ENCODE data around the gene ENTPD7. TPM values are rescaled to one million over a fixed set of nuclear protein-coding genes. Genes with fewer than 3 reads are reported as not detected.

Gene ENTPD7
- total RNA-seq, 1 experiment from 2014 or later: 7.4 TPM

DNA sequence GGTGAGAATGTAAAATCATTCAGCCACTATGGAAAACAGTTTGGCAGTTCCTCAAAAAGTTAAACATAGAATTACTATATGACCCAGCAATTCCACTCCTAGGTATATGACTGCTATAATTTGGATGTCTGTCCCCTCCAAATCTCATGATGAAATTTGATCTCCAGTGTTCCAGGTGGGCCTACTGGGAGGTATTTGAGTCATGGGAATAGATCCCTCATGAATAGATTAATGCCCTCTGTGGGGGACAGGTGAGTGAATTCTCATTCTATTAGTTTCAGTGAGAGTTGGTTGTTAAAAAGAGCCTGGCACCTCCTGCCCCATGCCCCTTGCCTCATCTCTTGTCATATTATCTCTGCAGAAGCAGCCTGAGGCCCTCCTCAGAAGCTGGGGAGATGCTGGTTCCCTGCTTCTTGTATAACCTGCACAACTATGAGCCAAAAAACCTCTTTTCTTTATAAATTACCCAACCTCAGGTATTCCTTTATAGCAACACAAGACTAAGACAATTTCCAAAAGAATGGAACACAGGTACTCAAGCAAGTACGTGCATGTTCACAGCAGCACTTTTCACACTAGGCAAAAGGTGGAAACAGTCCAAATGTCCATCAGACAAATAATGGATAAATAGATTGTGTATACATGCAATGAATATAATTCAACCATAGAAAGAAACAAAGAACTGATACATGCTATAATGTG, 30.2 kb upstream of the ENTPD7 start:
- intact Hi-C loops (cut with micrococcal nuclease; ENCODE audit: unreplicated experiment): no loop called here
- CTCF ChIA-PET: no interaction called here
- no peak for DNase-seq
- H3K27me3 Mint-ChIP-seq (ENCODE audit: unreplicated experiment): peaks cover 6% of the 10 kb centered on the region
- no TSS peak for BruUV-seq (replicated peaks)
- peaks cover 2% of the 10 kb centered on the region for H3K9me3 Mint-ChIP-seq (ENCODE audit: low read depth, unreplicated experiment)
- H3K4me1 Mint-ChIP-seq (ENCODE audit: low read depth, unreplicated experiment): no peaks in the 10 kb centered on the region
- H3K4me3 Mint-ChIP-seq (ENCODE audit: low read depth, unreplicated experiment): no peak overlapping the region
- TF ChIP-seq, protein P1, sequence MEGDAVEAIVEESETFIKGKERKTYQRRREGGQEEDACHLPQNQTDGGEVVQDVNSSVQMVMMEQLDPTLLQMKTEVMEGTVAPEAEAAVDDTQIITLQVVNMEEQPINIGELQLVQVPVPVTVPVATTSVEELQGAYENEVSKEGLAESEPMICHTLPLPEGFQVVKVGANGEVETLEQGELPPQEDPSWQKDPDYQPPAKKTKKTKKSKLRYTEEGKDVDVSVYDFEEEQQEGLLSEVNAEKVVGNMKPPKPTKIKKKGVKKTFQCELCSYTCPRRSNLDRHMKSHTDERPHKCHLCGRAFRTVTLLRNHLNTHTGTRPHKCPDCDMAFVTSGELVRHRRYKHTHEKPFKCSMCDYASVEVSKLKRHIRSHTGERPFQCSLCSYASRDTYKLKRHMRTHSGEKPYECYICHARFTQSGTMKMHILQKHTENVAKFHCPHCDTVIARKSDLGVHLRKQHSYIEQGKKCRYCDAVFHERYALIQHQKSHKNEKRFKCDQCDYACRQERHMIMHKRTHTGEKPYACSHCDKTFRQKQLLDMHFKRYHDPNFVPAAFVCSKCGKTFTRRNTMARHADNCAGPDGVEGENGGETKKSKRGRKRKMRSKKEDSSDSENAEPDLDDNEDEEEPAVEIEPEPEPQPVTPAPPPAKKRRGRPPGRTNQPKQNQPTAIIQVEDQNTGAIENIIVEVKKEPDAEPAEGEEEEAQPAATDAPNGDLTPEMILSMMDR (IDR thresholded peaks at IDR 0.05; ENCODE audit: unreplicated experiment): no peak
- H3K36me3 Mint-ChIP-seq (ENCODE audit: insufficient read depth, unreplicated experiment): no peaks in the 10 kb centered on the region
- no peak overlapping the region for H3K27ac Mint-ChIP-seq (ENCODE audit: unreplicated experiment)

DNA sequence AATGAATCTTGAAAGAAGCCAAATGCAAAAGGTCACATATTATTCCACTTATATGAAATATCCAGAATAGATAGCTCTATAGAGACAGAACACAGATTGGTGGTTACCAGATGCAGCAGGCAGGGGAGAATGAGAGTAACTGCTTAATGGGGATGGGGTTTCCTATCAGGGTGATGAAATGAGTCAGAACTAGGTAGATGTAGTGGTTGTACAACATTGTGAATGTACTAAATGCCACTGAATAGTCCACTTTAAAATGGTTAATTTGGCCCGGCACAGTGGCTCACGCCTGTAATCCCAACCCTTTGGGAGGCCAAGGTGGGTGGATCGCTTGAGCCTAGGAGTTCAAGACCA, 29.7 kb upstream of the ENTPD7 start:
- TF ChIP-seq, protein P1 (IDR thresholded peaks at IDR 0.05; ENCODE audit: unreplicated experiment): no peak
- BruUV-seq (replicated peaks): no TSS peak
- Mint-ChIP-seq H3K4me1 (ENCODE audit: low read depth, unreplicated experiment) (no peaks in the 10 kb centered on the region), H3K9me3 (ENCODE audit: low read depth, unreplicated experiment) (no peaks in the 10 kb centered on the region), H3K4me3 (ENCODE audit: low read depth, unreplicated experiment) (no peak overlapping the region), H3K27ac (ENCODE audit: unreplicated experiment) (no peak overlapping the region), H3K27me3 (ENCODE audit: unreplicated experiment) (peaks cover 11% of the 10 kb centered on the region), H3K36me3 (ENCODE audit: insufficient read depth, unreplicated experiment) (no peaks in the 10 kb centered on the region)
- intact Hi-C loops (cut with micrococcal nuclease; ENCODE audit: unreplicated experiment): no loop called here
- DNase-seq: no peak
- CTCF ChIA-PET: no interaction called here

DNA sequence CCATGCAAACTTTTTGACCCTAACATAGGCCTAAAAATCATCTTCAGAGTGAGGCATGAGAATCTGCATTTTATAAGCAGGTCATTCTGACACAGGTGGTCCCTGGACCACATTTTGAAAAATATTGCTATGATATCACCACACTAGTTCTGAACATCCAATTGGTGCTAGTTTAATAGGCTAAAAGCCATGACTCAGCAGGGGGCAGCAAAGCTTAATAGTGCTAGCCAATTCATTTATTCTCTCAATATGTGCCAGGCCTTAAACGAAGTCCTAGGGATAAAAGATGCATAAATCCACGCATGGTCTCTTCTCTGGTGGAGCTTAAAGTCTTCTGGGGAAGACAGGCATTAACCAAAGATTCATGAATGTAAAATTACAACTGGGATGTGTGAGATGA, 28.9 kb upstream of the ENTPD7 start:
- peak; percentile 24 for DNase-seq
- no peaks in the 10 kb centered on the region for H3K36me3 Mint-ChIP-seq (ENCODE audit: insufficient read depth, unreplicated experiment)
- H3K4me3 Mint-ChIP-seq (ENCODE audit: low read depth, unreplicated experiment): no peak overlapping the region
- no TSS peak for BruUV-seq (replicated peaks)
- no peaks in the 10 kb centered on the region for H3K4me1 Mint-ChIP-seq (ENCODE audit: low read depth, unreplicated experiment)
- H3K27ac Mint-ChIP-seq (ENCODE audit: unreplicated experiment): no peak overlapping the region
- H3K9me3 Mint-ChIP-seq (ENCODE audit: low read depth, unreplicated experiment): no peaks in the 10 kb centered on the region
- peaks cover 13% of the 10 kb centered on the region for H3K27me3 Mint-ChIP-seq (ENCODE audit: unreplicated experiment)
- CTCF ChIA-PET: no interaction called here
- TF ChIP-seq, protein P1 (IDR thresholded peaks at IDR 0.05; ENCODE audit: unreplicated experiment): no peak
- intact Hi-C loops (cut with micrococcal nuclease; ENCODE audit: unreplicated experiment): loop anchor here (1.0 to 5.0 kb wide), 3 partner anchors 54 to 81 kb away; no protein-coding TSS in a partner anchor

DNA sequence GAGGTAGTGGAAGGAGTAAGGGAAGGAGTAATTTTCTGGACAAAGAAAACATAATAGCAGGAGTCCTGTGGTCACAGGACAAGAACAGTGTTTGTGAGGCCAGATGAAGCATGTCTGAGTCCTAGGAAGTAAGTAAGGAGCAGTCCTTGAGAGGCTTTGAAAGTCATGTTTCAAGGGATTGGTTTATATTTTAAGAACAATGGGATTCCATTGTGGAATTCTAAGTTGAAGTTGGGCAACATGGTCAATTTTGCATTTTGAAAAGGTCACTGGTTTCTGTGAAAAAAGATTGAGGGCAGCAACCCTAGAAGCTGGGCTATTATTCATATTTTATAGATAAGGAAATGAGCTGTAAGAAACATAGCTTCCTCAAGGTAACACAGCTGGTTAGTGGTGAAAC, 28.3 kb upstream of the ENTPD7 start:
- H3K36me3 Mint-ChIP-seq (ENCODE audit: insufficient read depth, unreplicated experiment): no peaks in the 10 kb centered on the region
- H3K27ac Mint-ChIP-seq (ENCODE audit: unreplicated experiment): no peak overlapping the region
- DNase-seq: no peak
- intact Hi-C loops (cut with micrococcal nuclease; ENCODE audit: unreplicated experiment): loop anchor here (1.0 to 5.0 kb wide), 3 partner anchors 54 to 80 kb away; no protein-coding TSS in a partner anchor
- BruUV-seq (replicated peaks): no TSS peak
- peaks cover 15% of the 10 kb centered on the region for H3K27me3 Mint-ChIP-seq (ENCODE audit: unreplicated experiment)
- no peaks in the 10 kb centered on the region for H3K9me3 Mint-ChIP-seq (ENCODE audit: low read depth, unreplicated experiment)
- H3K4me3 Mint-ChIP-seq (ENCODE audit: low read depth, unreplicated experiment): no peak overlapping the region
- no peaks in the 10 kb centered on the region for H3K4me1 Mint-ChIP-seq (ENCODE audit: low read depth, unreplicated experiment)
- CTCF ChIA-PET: no interaction called here
- TF ChIP-seq, protein P1 (IDR thresholded peaks at IDR 0.05; ENCODE audit: unreplicated experiment): no peak
